Fibroblast of pulmonary artery (primary cell): ENCODE results near the gene HNF1B.
"Not testable (repeated sequence)": the region's sequence is repeated elsewhere in the genome, so short reads cannot be mapped to it uniquely, and the experiment has no call there.

Source experiments
- DNase-seq: peaks from one replicate; pipeline ENCODE4 v3.0.0-alpha.2; 2010; ENCODE audit warnings: low read depth
- H3K4me3 ChIP-seq: replicated peaks from 2 replicates; pipeline ENCODE4 v1.5.1; 2011; ENCODE audit warnings: low read depth, mild to moderate bottlenecking, control low read depth, low read length, moderate library complexity
- CTCF ChIP-seq: IDR thresholded peaks from 2 replicates; pipeline ENCODE4 v1.5.1; 2011; ENCODE audit warnings: mild to moderate bottlenecking, control low read depth, low read length, inconsistent platforms; ENCODE audit errors: missing control alignments

The HNF1B gene

GRCh38 chr17:37787055-37787757, 42.3 kb upstream of the HNF1B start:
- H3K4me3 ChIP-seq = no peak overlapping the region
- peak; percentile 28 for DNase-seq
- TF ChIP-seq CTCF = no peak

- no peak overlapping the region for H3K4me3 ChIP-seq
- TF ChIP-seq CTCF = no peak
- peak; percentile 24 for DNase-seq
Measured at GRCh38 chr17:37786481-37786880, 41.6 kb upstream of the HNF1B start.

GRCh38 chr17:37782460-37782859, 37.6 kb upstream of the HNF1B start:
- not testable (repeated sequence) for DNase-seq, H3K4me3 ChIP-seq

- no peak for TF ChIP-seq CTCF
- DNase-seq = no peak
Measured at GRCh38 chr17:37781451-37781850, 36.6 kb upstream of the HNF1B start.

GRCh38 chr17:37779554-37779953, 34.7 kb upstream of the HNF1B start:
- TF ChIP-seq CTCF = no peak
- peak; percentile 60 for DNase-seq
- H3K4me3 ChIP-seq = no peak overlapping the region

More at GRCh38 chr17:37781451-37781850, 36.6 kb upstream of the HNF1B start:
- no peak overlapping the region for H3K4me3 ChIP-seq

GRCh38 chr17:37774504-37774903, 29.6 kb upstream of the HNF1B start:
- no peak for TF ChIP-seq CTCF
- no peak for DNase-seq
- H3K4me3 ChIP-seq = no peak overlapping the region

GRCh38 chr17:37772982-37773381, 28.1 kb upstream of the HNF1B start:
- no peak overlapping the region for H3K4me3 ChIP-seq
- TF ChIP-seq CTCF = no peak
- no peak for DNase-seq
